ENCODE measurements around the gene CCDC107.

GRCh38 chr9:35651956-35652828 is 5.9 kb upstream of the CCDC107 start:
- TF ChIP-seq ZNF146 (tag by site-specific recombination; IDR thresholded peaks at IDR 0.05) (no peak), GLIS1 (tag by site-specific recombination; IDR thresholded peaks at IDR 0.05) (no peak)

Measured in HEK293 (cell line).